ENCODE results near the gene PPP1R3G. TPM values are rescaled to one million over a fixed set of nuclear protein-coding genes. Genes with fewer than 3 reads are reported as not detected.

Gene PPP1R3G
- polyA plus RNA-seq, 1 donor, result 1.8 TPM

DNA sequence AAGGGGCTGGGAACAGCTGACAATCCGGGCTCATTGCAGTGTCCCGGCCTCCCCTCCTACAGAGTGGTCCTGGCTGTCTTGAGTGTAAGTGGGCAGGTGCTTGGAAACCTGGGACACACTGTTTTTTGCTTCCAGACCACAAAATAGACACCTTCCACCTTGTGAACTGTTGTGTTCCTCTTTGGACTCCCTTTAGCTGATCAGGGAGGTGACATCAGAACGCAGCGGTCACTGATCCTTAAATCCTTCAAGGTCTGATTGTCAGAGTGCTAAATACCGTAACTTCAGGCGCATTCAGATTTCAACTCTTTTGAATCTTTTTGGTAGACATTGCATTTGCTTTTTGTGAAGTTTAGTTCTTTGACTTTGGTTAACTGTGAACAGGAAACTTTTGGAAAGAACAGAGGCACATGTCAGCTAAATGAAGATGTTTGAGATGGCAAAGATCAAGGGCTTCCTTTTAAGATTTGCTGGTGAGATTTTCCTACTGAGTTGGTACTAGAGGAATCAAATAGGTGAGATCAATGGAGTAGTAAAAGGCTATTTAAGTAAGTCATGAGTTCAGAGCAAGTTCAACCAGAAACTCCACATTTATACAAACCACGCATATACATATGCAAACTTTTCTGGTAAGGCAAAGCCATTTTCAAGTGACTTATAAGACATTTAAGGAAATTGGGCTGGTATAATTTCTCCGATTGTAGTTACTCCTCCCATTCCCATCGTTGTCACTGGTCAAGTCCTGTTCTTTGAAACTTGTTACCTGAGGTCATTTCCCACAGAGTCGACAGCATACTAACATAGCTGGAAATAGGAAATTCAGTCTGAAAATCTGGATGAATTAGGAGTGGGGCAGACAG lies 6.3 kb downstream of the PPP1R3G start:
- DNase-seq, result no peak

DNA sequence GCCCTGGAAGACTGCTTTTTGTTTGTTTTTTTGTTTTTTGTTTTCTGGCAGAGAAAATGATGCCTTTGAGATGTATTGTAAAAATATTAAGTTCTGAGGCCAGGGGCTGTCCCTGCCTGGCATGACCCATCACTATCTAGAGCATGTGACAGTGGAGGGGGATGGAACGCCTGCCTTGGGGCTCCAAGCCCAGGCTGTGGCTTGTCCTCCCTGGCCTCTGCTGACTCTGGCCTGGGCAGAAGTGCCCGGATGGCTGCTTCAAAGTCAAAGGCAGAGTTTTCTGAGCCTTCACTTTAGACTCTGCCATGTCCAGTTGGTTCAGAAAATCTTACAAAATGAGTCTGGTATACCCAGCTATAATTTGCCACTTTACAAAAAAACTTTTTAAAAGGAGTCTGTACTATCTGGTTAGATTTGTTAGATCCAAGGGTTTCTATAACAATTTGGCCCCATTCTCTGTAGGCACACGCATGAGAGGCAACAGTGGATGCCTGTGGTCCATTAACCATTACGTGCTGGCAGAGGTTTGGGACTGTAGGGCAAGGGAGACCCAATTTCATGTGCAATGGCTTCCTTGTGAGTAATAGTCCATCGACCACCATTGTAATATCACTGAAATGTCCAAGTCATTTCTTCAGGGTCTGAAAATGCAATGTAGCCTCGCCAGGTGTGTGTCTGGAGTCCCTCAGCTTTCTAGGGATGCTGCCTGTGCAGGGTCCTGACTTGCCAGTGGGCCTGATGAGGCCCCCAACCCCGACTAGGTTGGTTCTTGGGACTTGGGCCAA lies 8.3 kb downstream of the PPP1R3G start:
- DNase-seq, result no peak

DNA sequence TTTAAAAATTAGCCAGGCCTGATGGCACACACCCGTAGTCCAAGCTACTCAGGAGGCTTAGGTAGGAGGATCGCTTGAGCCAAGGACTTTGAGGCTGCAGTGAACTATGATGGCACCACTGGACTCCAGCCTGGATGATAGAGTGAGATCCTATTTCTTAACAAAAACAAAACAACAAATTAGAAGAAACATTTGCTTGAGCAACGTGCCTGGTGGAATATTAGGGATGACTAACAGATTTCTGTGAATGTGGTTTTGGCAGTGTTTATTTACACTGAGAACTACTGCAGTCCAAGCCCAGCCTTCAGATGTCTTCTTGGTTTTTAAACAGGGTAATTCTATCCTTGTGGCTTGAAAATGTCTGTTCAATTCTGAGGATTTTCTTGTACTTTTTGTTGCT lies 9.2 kb downstream of the PPP1R3G start:
- no peak for DNase-seq

DNA sequence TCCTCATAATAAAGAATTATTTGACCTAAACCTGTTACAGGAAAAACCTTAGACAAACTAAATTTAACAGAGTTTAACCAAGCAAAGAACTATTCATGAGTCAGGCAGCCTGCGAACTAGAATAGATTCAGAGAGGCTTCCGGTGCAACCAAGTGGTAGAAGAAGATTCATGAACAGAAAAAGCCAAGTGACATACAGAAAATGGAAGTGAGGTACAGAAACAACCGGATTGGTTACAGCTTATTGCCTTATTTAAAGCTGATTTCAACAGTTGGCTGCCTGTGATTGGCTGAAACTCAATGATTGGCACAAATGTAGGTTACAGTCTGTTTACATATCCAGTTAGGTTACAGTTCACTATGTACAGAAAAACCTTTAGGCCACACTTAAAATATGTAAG lies 10.1 kb downstream of the PPP1R3G start:
- no peak for DNase-seq

DNA sequence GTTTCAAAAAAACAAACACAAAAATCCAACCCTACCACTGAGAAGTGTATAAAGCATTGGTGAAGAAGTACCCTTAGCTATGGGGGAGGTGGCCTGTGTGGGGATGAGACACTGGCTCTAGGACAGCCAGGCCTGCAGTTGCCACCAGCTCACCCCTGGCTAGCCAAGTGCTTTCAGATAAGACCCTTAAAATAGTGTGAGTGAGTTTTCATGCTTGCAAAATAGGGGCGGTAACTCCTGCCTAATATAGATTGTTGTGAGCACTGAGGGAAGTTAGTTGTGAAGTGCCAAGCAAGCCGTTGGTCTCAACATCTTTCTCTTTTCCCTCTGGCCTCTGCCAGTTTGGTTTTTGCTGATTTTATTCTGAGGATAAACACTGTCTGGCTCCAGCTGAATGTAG lies 11.3 kb downstream of the PPP1R3G start:
- no peak for DNase-seq

DNA sequence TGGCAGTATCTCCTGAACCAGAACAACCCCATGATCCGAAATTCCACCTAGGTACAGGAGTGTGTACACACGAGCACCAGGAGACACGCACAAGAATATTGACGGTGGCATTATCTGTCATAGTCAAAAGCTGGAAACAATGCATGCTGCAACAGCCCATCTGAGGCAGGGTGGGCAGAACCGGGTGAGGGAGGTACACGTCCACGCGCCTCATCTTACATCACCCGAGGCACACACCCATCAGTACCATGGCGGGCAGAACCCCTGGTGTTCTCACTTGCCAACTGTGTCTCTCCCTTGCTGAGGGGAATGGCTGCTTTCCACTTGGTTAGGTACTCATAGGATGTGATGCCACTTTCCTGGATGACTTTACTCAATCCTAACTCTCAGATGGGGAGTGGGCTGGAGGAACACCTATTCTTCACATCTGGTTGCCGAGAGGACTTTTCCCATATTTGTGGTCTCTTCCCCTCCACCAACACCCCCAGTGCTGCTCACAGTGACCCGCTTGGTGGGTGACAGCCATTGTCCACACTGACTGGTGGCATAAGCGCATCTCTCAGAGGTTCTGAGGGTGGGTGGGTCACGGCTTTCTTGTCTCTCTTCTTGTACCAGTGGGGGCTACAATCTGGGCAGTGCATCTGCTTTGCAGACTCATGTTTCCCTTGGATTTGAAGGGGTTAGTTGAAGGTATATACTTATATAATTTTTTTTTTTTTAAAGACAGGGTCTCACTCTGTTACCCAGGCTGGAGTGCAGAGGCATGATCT lies 13.5 kb downstream of the PPP1R3G start:
- DNase-seq, result no peak

DNA sequence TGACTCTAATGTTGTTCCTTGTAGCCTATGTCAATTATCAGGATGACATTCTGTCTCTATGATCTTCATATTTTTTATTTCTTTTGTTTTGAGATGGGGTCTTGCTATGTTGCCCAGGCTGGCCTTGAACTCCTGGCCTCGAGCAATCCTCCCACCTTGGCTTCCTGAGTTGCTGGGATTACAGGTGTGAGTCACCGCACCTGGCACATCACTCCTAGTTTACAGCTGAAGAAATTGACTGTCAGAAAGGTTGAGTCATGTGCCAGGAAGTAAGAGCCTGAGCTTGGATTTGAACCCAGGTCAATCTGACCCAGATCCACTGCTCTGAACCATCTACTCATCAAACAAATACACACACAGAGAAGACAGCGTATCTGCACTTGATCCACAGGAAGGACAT lies 14.4 kb downstream of the PPP1R3G start:
- no peak for DNase-seq

DNA sequence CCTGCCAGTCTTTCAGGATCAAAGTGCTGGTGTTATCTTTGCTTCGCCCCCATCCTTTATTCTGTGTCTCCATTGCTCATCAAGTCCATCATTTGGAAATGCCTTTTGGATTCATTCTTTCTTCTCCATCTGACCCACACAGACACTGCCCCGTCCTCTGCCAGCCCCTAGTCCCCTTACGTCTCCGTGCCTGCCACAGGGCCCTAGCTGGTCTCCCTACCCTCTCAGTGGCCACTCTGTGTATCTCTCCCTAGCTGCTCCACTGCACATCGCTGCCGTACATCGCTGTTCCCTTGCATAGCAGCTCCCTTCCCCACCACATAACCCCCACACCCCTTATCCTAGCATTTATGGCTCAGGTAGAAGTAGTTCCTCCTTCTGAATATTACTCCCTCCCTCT lies 15.7 kb downstream of the PPP1R3G start:
- DNase-seq, result no peak

DNA sequence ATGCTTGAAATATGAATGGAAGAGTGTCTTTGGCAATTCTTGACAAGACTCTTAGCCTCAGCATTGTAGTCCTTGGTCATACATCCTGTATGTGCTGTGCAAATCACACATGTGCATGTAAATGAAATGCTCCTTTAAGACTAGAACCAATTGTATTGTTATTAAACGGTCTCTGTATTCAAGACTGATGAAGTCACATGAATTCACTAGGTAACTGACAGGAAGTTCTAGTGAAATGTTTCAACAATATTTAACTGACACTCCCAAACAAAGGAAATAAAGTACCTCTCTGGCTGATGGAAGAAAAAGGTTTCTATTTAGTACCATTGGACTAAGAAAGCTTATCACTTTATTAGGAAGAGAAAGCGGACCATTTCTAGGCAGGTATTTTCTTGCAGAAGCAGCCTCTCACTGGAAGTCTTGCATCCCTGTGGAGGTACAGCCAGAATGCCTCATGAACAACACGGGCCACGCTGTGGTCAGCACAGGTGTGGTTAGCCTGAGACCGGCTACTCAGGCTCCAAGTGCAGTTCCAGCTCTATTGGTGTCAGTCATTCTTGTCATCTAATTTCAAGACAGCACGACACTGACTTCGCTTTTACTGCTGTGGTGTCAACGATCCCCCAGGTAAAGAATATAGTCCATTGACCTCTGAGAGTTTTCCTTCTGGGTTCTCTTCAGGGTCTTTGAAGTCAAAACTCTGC lies 17.3 kb downstream of the PPP1R3G start:
- no peak for DNase-seq

DNA sequence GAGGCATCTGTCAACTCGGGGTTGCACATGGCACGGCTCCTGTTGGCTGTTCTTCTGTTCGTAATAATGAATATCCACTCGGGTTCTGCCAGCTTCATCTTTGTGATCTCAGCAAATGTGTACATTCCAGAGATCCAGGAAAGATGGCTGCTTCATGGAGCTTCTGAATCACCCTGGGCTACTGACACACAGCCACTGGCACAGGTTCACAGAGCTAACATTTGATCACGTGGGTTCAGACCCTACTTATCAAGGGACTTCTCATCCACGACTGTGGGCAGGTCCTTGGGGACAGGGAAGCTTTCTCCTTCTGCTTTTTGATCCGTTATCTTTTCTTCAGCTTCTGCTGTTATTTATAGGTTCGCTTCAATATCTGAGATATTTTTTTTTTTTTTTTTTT lies 18.1 kb downstream of the PPP1R3G start:
- DNase-seq, result no peak

DNA sequence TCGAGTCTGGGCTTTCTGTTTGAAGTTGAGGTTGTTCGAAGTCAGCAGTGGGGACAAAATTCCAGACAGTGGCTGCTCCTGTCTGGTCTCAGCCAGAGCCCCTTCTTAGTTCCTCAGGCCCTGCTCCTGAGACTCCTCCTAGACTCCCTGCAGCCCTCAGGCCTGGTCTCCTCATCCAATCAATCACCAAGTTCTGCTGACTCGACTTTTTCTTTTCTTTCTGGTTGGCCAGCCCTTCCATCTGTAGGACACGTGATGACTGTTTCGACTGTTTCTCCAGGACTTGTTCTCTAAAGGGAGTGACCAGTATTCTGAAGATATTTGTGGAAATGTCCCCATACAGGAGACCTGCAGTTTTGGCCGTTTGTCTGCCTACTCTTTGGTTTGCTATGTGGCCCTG lies 19.5 kb downstream of the PPP1R3G start:
- DNase-seq, result no peak

DNA sequence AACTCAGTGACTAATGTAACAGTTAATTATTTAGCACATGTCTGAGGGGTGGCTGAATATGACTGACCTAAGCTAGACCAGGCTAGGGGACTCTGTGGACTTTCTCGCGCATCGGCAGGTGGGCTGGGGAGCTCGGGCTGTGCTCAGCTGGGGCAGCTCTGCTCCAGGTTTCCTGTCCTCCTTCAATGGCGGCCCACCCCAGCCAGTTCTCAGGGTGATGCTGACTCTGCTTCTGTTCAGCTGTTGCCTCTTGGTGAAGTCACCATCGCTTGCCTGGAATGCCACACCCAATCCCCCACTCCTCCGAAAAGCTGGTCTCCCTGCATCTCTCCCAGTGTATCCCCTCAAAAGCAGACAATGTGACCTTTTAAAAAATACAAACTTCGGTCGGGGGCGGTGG lies 20.0 kb downstream of the PPP1R3G start:
- no peak for DNase-seq

DNA sequence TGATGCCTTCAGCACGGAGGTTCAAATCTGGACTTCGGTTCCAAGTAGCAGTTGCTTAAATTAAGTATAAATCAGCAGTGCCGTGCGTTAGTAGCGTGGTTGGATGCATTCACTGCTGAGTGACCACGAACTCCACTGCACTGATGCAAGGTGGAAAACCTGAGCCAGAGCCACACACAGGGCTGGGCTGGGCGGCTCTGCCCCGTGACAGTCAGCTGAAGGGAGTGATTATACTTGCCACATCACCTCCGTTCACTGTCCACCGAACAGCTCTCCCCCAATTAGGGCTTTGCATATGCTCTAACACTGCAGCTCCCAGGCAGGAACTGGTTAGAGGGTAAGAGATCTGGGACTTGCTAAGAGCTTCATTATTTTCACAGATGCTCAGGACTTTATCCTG lies 22.2 kb downstream of the PPP1R3G start:
- DNase-seq, result peak; percentile 29

DNA sequence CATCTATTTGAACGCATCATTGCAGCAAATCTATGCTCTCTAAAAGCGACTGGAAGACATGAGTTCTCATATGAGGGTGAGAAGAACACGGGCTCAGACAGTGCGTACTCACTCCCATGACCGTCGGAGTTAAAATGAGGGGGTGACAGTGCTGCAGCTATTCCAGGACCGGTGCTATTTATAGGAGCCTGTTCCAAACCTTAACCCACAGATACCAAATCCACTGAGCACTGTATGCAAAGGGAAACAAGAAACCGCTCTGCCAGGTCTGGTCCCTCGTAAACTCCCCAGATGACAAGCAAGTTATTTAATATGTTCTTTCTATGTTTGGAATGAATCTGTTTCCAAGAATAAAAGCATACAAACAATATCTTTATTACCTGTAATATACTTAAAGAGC lies 22.9 kb downstream of the PPP1R3G start:
- no peak for DNase-seq

DNA sequence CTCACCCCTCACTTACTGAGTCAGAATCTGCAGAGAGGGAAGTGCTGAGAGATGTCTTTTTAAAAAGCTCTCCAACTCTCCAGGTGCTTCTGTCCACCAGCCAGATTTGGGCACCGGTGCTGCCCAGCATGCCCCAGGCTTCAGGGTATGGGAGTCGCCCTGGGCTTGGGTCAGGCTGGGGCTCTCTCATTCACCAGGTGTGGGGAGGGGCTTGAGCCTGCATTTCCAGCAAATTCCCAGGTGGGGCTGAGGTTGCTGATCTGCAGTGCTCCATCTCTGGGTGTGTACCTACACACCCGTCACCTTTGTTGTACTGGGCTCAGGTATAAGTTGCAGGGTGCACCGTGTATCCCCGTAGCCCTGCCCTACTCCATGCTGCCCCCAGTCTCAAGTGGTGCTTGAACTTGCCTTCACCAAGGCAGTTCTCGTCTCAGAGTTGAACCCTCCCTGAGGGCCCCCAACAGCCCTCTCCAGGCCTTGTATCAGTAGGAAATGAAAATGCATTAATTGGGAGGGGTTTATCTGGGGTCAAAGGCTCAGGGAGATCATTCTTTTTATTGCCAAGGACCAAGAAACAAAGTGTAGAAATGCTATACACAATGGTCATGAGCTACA lies 23.5 kb downstream of the PPP1R3G start:
- DNase-seq, result no peak

DNA sequence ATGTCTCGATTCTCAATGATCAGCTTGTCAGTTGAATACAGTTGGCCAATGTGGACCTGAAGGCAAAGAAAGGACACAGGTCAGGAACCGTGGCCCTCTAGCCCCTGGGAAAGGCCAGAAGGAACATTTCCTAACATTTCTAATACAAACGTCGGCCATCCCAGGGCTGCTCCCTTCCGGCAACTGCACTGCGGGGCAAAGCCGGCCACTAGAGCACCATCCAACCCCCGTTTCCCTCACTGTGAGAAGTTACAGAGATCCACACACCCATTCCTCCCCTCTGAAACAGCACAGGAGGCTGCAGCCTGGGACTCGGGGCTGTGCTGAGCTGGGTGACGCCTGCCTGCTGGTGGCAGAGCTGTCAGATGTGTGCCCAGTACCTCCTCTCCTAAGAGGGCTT lies 24.3 kb downstream of the PPP1R3G start:
- DNase-seq, result no peak

DNA sequence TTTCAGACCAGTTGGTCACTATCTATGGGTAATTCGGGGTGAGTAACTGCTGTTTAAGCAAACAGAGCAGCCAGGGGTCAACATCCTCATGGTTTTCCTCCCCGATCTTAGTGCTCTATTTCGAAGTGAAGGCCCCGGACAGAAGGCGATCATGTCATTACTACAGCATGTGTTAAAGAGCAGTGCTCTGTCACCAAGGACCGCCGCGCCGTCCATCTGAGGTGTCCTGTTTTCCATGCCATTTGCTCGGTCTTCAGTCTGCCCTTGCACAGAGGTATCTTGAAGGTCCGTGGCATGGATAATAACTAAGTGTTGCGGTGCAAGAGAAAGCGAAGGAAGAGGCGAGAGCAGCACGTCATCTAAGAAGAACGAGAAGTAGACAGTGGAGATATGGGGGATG lies 25.1 kb downstream of the PPP1R3G start:
- no peak for DNase-seq

DNA sequence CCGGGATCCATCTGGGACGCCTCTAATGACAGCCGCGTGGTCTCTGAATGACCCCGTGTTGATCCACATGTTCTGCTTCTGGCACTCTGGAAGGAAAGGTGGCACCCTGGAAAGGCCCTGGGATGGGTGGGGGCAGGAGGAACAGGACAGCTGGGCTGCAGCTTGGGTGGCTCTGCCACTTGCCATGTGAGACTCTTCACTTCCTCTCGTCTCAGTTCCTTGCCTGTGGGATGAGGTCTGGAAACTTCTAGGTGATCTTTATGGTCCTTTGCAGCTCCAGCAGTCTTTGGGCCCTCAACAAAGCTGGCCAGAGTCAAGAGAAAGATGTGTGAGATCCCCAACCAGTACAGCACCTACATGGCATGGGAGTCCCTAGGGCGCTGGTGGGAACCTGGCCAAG lies 26.5 kb downstream of the PPP1R3G start:
- DNase-seq, result no peak

DNA sequence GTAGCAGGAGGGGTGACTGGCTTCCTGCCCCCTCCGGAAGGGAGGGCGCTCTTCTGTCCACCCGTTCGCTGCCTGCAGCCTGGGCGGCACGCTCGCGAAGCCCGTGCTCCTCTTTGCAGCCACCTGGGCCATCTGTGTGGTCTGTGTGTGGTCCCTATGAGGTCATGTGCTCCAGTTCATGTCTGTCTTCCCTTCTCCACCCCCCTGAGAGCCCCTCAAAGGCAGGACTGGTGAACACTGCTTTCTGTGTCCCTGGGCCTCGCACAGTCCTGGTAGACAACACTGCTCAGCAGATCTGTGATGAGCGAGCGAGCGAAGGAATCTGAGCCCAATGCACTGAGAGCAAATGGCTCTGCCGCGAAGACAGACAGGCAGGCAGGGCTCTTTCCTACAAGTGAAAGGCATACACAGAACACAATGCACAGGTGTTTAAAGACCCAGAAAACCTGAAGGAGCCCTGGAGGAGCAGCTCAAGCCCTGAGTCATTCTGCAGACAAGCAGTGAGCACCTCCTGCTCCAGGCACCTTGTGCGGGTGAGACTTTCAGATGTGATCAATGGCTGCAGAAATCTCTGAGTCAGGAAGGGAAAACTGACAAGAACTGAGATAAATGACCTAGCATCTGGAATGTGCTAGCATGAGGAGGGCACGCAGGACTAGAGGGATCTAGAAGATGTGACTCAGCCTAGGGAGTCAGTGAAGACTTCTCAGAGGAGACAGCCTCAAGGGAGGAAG lies 27.1 kb downstream of the PPP1R3G start:
- no peak for DNase-seq

DNA sequence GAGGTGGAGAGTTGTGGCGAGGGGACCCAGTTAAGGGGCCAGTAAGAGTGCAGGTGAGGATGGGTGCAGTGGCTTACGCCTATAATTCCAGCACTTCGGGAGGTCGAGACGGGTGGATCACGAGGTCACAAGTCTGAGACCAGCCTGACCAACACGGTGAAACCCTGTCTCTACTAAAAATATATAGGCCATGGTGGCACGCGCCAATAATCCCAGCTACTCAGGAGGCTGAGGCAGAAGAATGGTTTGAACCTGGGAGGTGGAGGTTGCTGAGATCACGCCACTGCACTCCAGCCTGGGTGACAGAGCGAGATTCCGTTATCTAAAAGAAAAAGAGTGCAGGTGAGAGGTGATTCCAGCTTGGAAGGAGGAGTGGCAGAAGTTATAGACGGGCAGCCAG lies 28.0 kb downstream of the PPP1R3G start:
- DNase-seq, result no peak

DNA sequence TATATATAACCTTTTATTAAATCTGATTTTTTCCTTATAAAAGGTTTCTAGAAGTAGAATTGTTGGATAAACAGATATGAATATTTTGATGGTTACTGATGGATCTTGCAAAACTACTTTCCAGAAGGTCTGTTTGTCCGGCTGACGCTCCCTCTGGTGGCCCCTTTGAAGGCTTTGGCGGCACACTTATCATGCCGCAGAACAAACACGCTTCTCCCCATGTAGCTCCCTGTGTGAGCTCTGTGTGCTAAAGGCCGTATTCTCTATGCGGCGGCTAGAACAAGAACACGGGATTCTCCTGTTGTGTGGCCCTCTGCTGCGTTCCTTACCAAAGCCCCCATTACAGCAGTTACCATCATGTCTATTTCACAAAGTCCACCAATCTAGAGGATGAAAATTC lies 30.0 kb downstream of the PPP1R3G start:
- DNase-seq, result no peak
